Testis (tissue), 3 donors: Measurements from ENCODE around the gene CCDC7. TPM values are rescaled to one million over a fixed set of nuclear protein-coding genes. Genes with fewer than 3 reads are reported as not detected.
"Not testable (repeated sequence)": the region's sequence is repeated elsewhere in the genome, so short reads cannot be mapped to it uniquely, and the experiment has no call there.

Experiments used
- DNase-seq: peaks from one replicate; pipeline ENCODE4 v3.0.0-alpha.2; 2019
- H3K27ac ChIP-seq, 2 donors: fragments of 200-600 bp; sonication (generic); one replicate each; pipeline ENCODE4 v1.5.1; 2019
- H3K27me3 ChIP-seq: fragments of 200-600 bp; sonication (generic); one replicate; pipeline ENCODE4 v1.5.1; 2019
- H3K36me3 ChIP-seq: fragments of 200-600 bp; sonication (generic); one replicate; pipeline ENCODE4 v1.5.1; 2017; ENCODE audit warnings: low read depth; ENCODE audit errors: missing control alignments
- H3K4me1 ChIP-seq: fragments of 200-600 bp; sonication (generic); one replicate; pipeline ENCODE4 v1.5.1; 2019
- H3K4me3 ChIP-seq, 2 donors: fragments of 200-600 bp; sonication (generic); one replicate each; pipeline ENCODE4 v1.5.1; 2017 to 2019
- H3K9me3 ChIP-seq: fragments of 200-600 bp; sonication (generic); one replicate; pipeline ENCODE4 v1.5.1; 2017
- POLR2A ChIP-seq: fragments of 450-650 bp; IDR thresholded peaks from one replicate; pipeline ENCODE4 v1.6.1; 2017; ENCODE audit warnings: antibody characterized with exemption, mild to moderate bottlenecking, moderate library complexity
- WGBS, 2 donors: methylation state at CpG; one replicate each; pipeline ENCODE4 v1.1.5; 2018; 5-methylcytosine and 5-hydroxymethylcytosine counted together
- intact Hi-C: fragments of 100-400 bp; cut with DNase I; formaldehyde crosslinking; loops from one replicate; pipeline ENCODE4 v1.15.1; 2023; ENCODE audit warnings: low total_unique reads
- polyA plus RNA-seq: library from polyadenylated mRNA; stranded (reverse); fragments of 350-450 nt; fragmentation: Illumina TruSeq; extraction: RNeasy Lipid Tissue Mini Kit (QIAGEN cat#74804); gene quantifications from one replicate; pipeline ENCODE4 v1.2.3, GENCODE V29; 2014; ENCODE audit warnings: low read depth, low replicate concordance; ENCODE audit not compliant: insufficient read depth
- total RNA-seq, 2 donors: library from RNA; depleted of rRNA; stranded (reverse); fragments of >200 nt; gene quantifications; one replicate each; pipeline ENCODE4 v1.2.3, GENCODE V29; 2016
- TF ChIP-seq, protein P1 (sequence below), 3 experiments: fragments of 450-650 bp in 2 of 3; fragments of 200-600 bp in 1 of 3; sonication (generic) in 1 of 3; IDR thresholded peaks; one replicate each; pipeline ENCODE4 v1.5.1; 2016 to 2019; ENCODE audit warnings: antibody characterized with exemption in 3 of 3, mild to moderate bottlenecking in 2 of 3, moderate library complexity in 1 of 3

Gene CCDC7
- total and polyA plus RNA-seq, 3 donors from 2014 or later, result 74.0 to 146 (median 74.5) TPM

DNA sequence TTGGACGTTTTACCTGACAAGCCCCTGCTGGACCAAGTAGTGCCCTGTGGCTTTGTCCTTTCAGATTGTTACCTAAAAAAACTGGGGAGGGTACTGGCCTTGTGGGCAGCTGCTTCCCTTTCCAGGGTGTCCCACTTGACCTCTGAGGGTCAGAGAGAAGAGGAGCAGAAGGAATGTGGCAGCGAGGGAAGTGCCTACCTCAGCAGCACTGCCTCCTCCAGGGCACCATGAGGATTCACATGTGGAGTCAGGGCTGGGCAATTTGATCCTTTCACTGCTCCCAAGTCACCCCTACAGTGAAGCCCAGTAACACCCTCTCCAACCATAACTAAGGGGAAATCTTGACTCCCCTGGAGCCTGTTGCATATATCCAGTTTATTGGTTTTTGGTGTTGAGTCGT lies 447.5 kb downstream of the CCDC7 start:
- no peak for DNase-seq
- H3K4me3 ChIP-seq, result no peak overlapping the region
- no peaks in the 10 kb centered on the region for H3K9me3 ChIP-seq
- no peaks in the 10 kb centered on the region for H3K27me3 ChIP-seq
- no peaks in the 10 kb centered on the region for H3K4me1 ChIP-seq
- TF ChIP-seq POLR2A, result no peak
- TF ChIP-seq, protein P1, sequence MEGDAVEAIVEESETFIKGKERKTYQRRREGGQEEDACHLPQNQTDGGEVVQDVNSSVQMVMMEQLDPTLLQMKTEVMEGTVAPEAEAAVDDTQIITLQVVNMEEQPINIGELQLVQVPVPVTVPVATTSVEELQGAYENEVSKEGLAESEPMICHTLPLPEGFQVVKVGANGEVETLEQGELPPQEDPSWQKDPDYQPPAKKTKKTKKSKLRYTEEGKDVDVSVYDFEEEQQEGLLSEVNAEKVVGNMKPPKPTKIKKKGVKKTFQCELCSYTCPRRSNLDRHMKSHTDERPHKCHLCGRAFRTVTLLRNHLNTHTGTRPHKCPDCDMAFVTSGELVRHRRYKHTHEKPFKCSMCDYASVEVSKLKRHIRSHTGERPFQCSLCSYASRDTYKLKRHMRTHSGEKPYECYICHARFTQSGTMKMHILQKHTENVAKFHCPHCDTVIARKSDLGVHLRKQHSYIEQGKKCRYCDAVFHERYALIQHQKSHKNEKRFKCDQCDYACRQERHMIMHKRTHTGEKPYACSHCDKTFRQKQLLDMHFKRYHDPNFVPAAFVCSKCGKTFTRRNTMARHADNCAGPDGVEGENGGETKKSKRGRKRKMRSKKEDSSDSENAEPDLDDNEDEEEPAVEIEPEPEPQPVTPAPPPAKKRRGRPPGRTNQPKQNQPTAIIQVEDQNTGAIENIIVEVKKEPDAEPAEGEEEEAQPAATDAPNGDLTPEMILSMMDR (IDR thresholded peaks at IDR 0.05), result no peak
- 62 to 73% methylated on average over 3 of the region's 3 CpGs for WGBS, 2 donors
- H3K36me3 ChIP-seq, result no peaks in the 10 kb centered on the region
- no peak overlapping the region for H3K27ac ChIP-seq
- intact Hi-C loops, result no loop called here

DNA sequence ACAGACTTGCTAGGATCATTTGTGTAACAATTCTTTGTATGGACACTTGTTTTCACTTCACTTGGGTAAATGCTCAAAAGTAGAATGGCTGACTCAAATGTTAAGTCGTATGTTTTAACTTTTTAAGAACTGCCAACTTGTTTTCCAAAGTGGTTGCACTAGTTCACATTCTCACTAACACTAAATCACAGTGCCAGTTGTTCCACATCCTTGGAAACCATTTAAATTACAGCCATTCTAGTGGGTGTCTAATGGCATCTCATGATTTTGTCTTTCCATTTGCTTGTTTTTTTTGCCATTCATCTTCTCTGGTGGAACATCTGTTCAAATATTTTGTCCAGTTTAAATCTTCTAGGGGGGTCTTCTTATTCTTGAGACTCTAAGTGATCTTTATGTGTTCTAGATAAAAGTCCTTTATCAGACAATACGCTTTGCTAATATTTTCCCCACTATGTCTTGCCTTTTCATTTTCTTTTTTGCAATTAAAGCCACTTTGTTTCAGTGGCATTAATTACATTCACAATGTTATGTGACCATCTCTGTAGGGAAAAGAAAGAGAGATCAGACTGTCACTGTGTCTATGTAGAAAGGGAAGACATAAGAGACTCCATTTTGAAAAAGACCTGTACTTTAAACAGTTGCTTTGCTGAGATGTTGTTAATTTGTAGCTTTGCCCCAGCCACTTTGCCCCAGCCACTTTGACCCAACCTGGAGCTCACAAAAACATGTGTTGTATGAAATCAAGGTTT lies 448.1 kb downstream of the CCDC7 start:
- Histone ChIP-seq H3K9me3 (no peaks in the 10 kb centered on the region), H3K27me3 (no peaks in the 10 kb centered on the region), H3K4me1 (no peaks in the 10 kb centered on the region), H3K27ac (no peak overlapping the region), H3K4me3 (no peak overlapping the region), H3K36me3 (no peaks in the 10 kb centered on the region)
- WGBS, 2 donors, result 86 to 93% methylated on average over 2 of the region's 2 CpGs
- no peak for TF ChIP-seq POLR2A
- no peak for DNase-seq
- intact Hi-C loops, result no loop called here

DNA sequence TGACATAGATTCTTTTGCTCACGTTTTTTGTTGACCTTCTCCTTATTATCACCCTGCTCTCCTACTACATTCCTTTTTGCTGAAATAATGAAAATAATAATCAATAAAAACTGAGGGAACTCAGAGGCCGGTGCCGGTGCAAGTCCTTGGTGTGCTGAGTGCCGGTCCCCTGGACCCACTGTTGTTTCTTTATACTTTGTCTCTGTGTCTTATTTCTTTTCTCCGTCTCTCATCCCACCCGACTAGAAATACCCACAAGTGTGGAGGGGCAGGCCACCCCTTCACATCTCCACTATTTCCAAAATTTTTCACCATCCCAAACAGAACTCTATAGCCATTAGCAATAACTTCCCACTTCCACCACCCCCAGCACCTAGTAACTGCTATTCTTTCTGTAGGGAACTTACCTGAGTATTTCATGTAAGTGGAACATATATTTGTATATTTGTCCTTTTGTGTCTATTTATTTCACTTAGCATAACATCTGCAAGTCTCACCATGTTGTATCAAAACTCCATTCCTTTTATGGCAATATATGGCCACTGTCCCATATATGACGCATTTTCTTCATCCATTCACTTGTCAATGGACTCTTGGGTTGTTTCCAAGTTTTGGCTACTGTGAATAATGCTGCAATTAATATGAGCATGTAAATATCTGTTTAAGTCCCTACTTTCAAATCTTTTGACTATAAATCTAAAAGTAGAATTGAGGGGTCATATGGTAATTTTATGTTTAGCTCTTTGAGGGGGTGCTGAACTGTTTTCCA lies 449.4 kb downstream of the CCDC7 start:
- H3K27ac ChIP-seq, H3K9me3 ChIP-seq, H3K27me3 ChIP-seq, DNase-seq, H3K4me3 ChIP-seq, H3K36me3 ChIP-seq, H3K4me1 ChIP-seq, intact Hi-C loops: not testable (repeated sequence)
- 85 to 90% methylated on average over 7 of the region's 7 CpGs for WGBS, 2 donors

GRCh38 chr10:32901815-32902214 lies 455.9 kb downstream of the CCDC7 start:
- H3K36me3 ChIP-seq, result no peaks in the 10 kb centered on the region
- intact Hi-C loops, result no loop called here
- H3K9me3 ChIP-seq, result no peaks in the 10 kb centered on the region
- H3K27me3 ChIP-seq, result no peaks in the 10 kb centered on the region
- no peak overlapping the region for H3K4me3 ChIP-seq
- DNase-seq, result no peak
- H3K27ac ChIP-seq, result no peak overlapping the region
- H3K4me1 ChIP-seq, result no peaks in the 10 kb centered on the region
- WGBS, 2 donors, result 88 to 89% methylated on average over 9 of the region's 9 CpGs
- no peak for TF ChIP-seq POLR2A
- TF ChIP-seq, protein P1 (IDR thresholded peaks at IDR 0.05), result no peak

- H3K36me3 ChIP-seq, result no peaks in the 10 kb centered on the region
- H3K27ac ChIP-seq, result no peak overlapping the region
- no peak overlapping the region for H3K4me3 ChIP-seq
- intact Hi-C loops, result no loop called here
- no peaks in the 10 kb centered on the region for H3K4me1 ChIP-seq
- TF ChIP-seq, protein P1 (IDR thresholded peaks at IDR 0.05), result no peak
- no peak for TF ChIP-seq POLR2A
- 92 to 95% methylated on average over 3 of the region's 3 CpGs for WGBS, 2 donors
- H3K27me3 ChIP-seq, result no peaks in the 10 kb centered on the region
- DNase-seq, result no peak
- no peaks in the 10 kb centered on the region for H3K9me3 ChIP-seq
These were observed 459.5 kb downstream of the CCDC7 start for GRCh38 chr10:32905466-32905865.
